ENCODE measurements around the gene BBS9. TPM values are rescaled to one million over a fixed set of nuclear protein-coding genes. Genes with fewer than 3 reads are reported as not detected.

BBS9 gene
- total and polyA plus RNA-seq, 2 experiments from 2014 or later: 10.2 to 15.0 TPM

DNA sequence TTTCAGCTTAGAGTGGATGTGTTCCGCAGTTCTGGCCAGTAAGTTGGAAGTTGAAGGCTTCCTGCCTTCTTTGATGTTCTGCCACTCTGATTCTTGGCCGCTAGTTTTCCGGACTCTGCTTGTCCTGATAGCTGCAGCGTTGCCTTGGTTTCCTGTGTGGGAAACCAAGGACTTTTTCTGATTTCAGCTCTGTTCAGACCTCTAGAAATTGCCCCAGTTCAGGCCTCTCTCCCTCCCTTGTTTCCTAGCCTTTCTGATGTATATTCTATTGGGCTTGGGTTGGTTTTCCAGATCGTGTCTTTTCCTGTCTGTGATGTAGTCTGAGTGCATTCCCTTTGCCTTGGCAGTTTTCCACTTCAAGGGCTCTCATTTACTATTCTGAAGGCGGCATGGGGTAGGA, 318.7 kb downstream of the BBS9 start:
- H3K9me2 ChIP-seq (ENCODE audit: insufficient read depth): no peaks in the 10 kb centered on the region
- no peak overlapping the region for H3K9ac ChIP-seq
- H3K79me2 ChIP-seq (ENCODE audit: insufficient read depth): no peaks in the 10 kb centered on the region
- H3K4me3 ChIP-seq: no peak overlapping the region
- TF ChIP-seq EZH2phosphoT487 (IDR thresholded peaks at IDR 0.05; ENCODE audit: insufficient read depth, low read depth) (no peak), EZH2 (IDR thresholded peaks at IDR 0.05; ENCODE audit: insufficient read depth, poor library complexity, severe bottlenecking) (no peak)
- H3K9me3 ChIP-seq (ENCODE audit: low read depth): no peaks in the 10 kb centered on the region
- in situ Hi-C loops (cut with MboI): no loop called here
- no peak overlapping the region for H3K27ac ChIP-seq
- no peaks in the 10 kb centered on the region for H3F3A ChIP-seq (ENCODE audit: insufficient read depth)
- no peak overlapping the region for H2AFZ ChIP-seq
- WGBS, 2 experiments (ENCODE audit: low coverage in 1 of 2, low lambda C conversion rate in 2 of 2, missing lambda C conversion rate in 2 of 2): 78% methylated on average over 6 of the region's 6 CpGs
- peaks cover 6% of the 10 kb centered on the region for H3K4me1 ChIP-seq (ENCODE audit: insufficient read depth)
- no peak overlapping the region for H3K4me2 ChIP-seq (ENCODE audit: unreplicated experiment)
- H4K20me1 ChIP-seq (ENCODE audit: insufficient read depth): no peaks in the 10 kb centered on the region
- H3K27me3 ChIP-seq (replicated peaks; ENCODE audit: insufficient read depth): no peaks in the 10 kb centered on the region
- no peak for DNase-seq
- H3K36me3 ChIP-seq (ENCODE audit: low read depth): no peaks in the 10 kb centered on the region

DNA sequence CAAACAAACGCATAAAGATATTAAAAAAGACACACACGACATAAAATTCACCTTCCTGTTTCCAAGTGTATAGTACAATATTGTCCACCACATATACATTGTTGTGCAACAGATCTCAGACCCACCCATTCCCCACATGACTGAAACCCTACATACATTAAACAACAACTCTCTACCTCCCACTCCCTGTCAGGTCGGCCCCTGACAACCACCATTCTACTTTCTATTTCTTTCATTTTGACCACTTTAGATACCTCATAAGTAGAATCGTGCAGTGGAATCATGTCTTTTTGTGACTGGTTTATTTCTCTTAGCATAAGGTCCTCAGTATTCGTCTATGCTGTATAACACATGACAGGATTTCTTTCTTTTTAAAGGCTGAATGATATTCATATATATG, 320.5 kb downstream of the BBS9 start:
- Histone ChIP-seq H3F3A (ENCODE audit: insufficient read depth) (no peaks in the 10 kb centered on the region), H3K9ac (no peak overlapping the region), H2AFZ (no peak overlapping the region), H3K4me1 (ENCODE audit: insufficient read depth) (peaks cover 8% of the 10 kb centered on the region), H4K20me1 (ENCODE audit: insufficient read depth) (no peaks in the 10 kb centered on the region), H3K27ac (no peak overlapping the region), H3K4me3 (no peak overlapping the region), H3K9me2 (ENCODE audit: insufficient read depth) (no peaks in the 10 kb centered on the region), H3K9me3 (ENCODE audit: low read depth) (no peaks in the 10 kb centered on the region), H3K27me3 (replicated peaks; ENCODE audit: insufficient read depth) (no peaks in the 10 kb centered on the region), H3K4me2 (ENCODE audit: unreplicated experiment) (no peak overlapping the region), H3K36me3 (ENCODE audit: low read depth) (no peaks in the 10 kb centered on the region), H3K79me2 (ENCODE audit: insufficient read depth) (no peaks in the 10 kb centered on the region)
- no peak for TF ChIP-seq EZH2phosphoT487 (IDR thresholded peaks at IDR 0.05; ENCODE audit: insufficient read depth, low read depth)
- no peak for TF ChIP-seq EZH2 (IDR thresholded peaks at IDR 0.05; ENCODE audit: insufficient read depth, poor library complexity, severe bottlenecking)
- no peak for DNase-seq
- in situ Hi-C loops (cut with MboI): no loop called here
- WGBS, 2 experiments (ENCODE audit: low coverage in 1 of 2, low lambda C conversion rate in 2 of 2, missing lambda C conversion rate in 2 of 2): 79 to 84% methylated on average over 5 of the region's 5 CpGs

DNA sequence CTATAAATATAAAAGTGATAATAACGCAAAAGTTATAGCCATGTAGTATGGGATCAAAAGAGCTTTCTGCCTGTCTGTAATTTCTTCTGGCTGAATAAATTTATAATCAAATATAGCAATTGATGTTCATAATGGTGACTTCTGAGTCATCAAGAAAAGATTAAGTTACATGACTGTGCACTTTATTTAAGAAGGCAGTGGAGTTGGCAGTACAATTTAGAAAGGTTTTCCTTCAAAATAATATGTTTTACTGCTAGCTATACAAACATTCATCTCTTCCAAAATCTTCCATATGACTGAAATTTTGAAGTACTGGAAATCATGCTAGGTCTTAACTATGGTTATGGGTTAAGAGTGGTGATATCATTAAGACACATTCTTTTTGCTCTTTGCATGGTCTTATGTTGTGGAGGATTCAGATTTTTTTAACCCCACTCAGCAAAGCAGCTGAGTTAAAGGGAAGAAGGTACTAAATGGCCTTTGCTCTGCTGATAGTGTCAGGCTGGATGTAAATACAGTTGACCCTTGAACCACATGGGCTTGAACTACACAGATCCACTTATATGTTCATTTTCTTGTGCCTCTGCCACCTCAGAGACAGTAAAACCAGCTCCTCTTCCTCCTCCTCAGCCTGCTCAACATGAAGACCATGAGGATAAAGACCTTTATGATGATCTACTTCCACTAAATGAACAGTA, 323.6 kb downstream of the BBS9 start:
- H3K27ac ChIP-seq: peak overlapping the region; percentile 20; the same call in 1 of the 2 replicates
- DNase-seq: peak; percentile 50
- WGBS, 2 experiments (ENCODE audit: low coverage in 1 of 2, low lambda C conversion rate in 2 of 2, missing lambda C conversion rate in 2 of 2): 95 to 100% methylated on average over 1 of the region's 1 CpG
- TF ChIP-seq EZH2phosphoT487 (IDR thresholded peaks at IDR 0.05; ENCODE audit: insufficient read depth, low read depth): no peak
- no peak for TF ChIP-seq EZH2 (IDR thresholded peaks at IDR 0.05; ENCODE audit: insufficient read depth, poor library complexity, severe bottlenecking)
- no peak overlapping the region for H3K4me2 ChIP-seq (ENCODE audit: unreplicated experiment)
- H3K79me2 ChIP-seq (ENCODE audit: insufficient read depth): no peaks in the 10 kb centered on the region
- no peak overlapping the region for H3K4me3 ChIP-seq
- H3K27me3 ChIP-seq (replicated peaks; ENCODE audit: insufficient read depth): no peaks in the 10 kb centered on the region
- H3K4me1 ChIP-seq (ENCODE audit: insufficient read depth): peaks cover 8% of the 10 kb centered on the region
- H3K9me3 ChIP-seq (ENCODE audit: low read depth): no peaks in the 10 kb centered on the region
- no peak overlapping the region for H2AFZ ChIP-seq
- no peaks in the 10 kb centered on the region for H3F3A ChIP-seq (ENCODE audit: insufficient read depth)
- in situ Hi-C loops (cut with MboI): no loop called here
- H3K9ac ChIP-seq: no peak overlapping the region
- no peaks in the 10 kb centered on the region for H4K20me1 ChIP-seq (ENCODE audit: insufficient read depth)
- H3K9me2 ChIP-seq (ENCODE audit: insufficient read depth): no peaks in the 10 kb centered on the region
- no peaks in the 10 kb centered on the region for H3K36me3 ChIP-seq (ENCODE audit: low read depth)

DNA sequence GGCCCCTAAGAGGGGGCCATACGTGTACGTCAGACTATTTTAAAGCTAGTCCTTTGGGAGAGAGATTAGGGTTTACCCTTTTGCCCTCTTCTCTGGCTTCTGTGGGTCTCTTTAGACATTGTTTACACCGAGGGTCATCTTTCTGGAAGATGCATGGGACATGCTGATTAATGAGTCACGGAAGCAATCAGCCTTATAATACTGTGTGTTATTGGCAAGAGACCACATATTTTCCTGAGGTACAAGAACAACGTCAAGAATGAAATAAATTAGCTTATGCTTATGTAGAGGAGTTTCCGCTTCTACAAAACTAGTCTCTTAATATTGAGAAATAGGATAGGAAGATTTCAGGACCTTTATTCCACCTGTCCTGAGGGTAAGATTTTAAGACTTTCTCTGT, 327.7 kb downstream of the BBS9 start:
- 91 to 93% methylated on average over 6 of the region's 6 CpGs for WGBS, 2 experiments (ENCODE audit: low coverage in 1 of 2, low lambda C conversion rate in 2 of 2, missing lambda C conversion rate in 2 of 2)
- H3K4me2 ChIP-seq (ENCODE audit: unreplicated experiment): no peak overlapping the region
- no peaks in the 10 kb centered on the region for H3K27me3 ChIP-seq (replicated peaks; ENCODE audit: insufficient read depth)
- no peak overlapping the region for H3K27ac ChIP-seq
- no peaks in the 10 kb centered on the region for H3K9me2 ChIP-seq (ENCODE audit: insufficient read depth)
- H4K20me1 ChIP-seq (ENCODE audit: insufficient read depth): no peaks in the 10 kb centered on the region
- H3K36me3 ChIP-seq (ENCODE audit: low read depth): no peaks in the 10 kb centered on the region
- H3K79me2 ChIP-seq (ENCODE audit: insufficient read depth): no peaks in the 10 kb centered on the region
- H2AFZ ChIP-seq: no peak overlapping the region
- no peak for DNase-seq
- H3K4me3 ChIP-seq: no peak overlapping the region
- H3K9ac ChIP-seq: no peak overlapping the region
- H3F3A ChIP-seq (ENCODE audit: insufficient read depth): no peaks in the 10 kb centered on the region
- peaks cover 8% of the 10 kb centered on the region for H3K4me1 ChIP-seq (ENCODE audit: insufficient read depth)
- H3K9me3 ChIP-seq (ENCODE audit: low read depth): no peaks in the 10 kb centered on the region
- in situ Hi-C loops (cut with MboI): no loop called here
- no peak for TF ChIP-seq EZH2phosphoT487 (IDR thresholded peaks at IDR 0.05; ENCODE audit: insufficient read depth, low read depth)
- TF ChIP-seq EZH2 (IDR thresholded peaks at IDR 0.05; ENCODE audit: insufficient read depth, poor library complexity, severe bottlenecking): no peak

All from GM23248 (cell line).